ENCODE results near the gene LDLRAD3. TPM values are rescaled to one million over a fixed set of nuclear protein-coding genes. Genes with fewer than 3 reads are reported as not detected.

The LDLRAD3 gene
- total RNA-seq, 1 experiment from 2014 or later = 12.1 TPM

DNA sequence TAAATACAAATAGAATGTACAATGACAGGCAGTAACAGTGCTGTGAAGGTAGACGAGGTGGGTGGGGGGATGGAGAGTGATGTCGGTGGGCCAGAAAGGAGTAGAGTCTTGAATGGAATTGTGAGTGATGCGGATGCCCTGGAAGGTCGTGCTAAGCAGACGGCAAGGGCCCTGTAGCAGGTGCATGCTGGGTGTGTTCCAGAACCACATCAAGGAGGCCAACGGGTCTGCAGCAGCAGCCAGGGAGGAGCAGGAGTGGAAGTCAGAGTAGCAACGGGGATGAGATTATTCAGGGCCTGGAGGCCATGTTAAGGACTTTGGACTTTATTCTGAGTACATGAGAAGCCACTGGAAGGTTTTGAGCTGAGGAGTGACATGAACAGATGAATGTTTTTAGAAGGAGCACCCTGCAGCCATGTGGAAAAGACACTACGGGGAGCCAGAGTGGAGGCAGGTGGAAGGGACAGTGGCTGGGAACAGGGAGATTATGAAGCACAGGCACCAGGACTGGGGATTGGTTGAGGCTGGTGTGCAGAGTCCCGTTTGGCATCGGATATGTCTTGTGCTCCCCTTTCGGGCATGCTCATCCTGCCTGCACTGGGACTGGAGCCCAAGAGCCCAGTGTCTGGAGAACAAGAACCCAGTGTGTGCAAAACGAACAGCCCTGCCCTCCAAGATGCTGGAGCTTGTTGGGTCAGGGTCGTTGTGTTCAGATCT, 271.3 kb downstream of the LDLRAD3 start:
- WGBS (ENCODE audit: extremely low coverage, insufficient read length, low lambda C conversion rate) = no CpG with 5 or more reads among the region's 13 CpGs
- H3K36me3 Mint-ChIP-seq (ENCODE audit: insufficient read depth in 1 of 3, low read depth in 3 of 3) = peaks cover 0 to 4% (median 3%) of the 10 kb centered on the region in 3 experiments; a peak in 4 of 7 replicates
- Histone ChIP-seq H2BK15ac (ENCODE audit: low read depth, low read length) (no peak overlapping the region), H3K4me2 (ENCODE audit: insufficient read depth, insufficient read length, low read length) (no peak overlapping the region), H3K9me3 (ENCODE audit: control insufficient read depth, low read depth, low read length) (no peaks in the 10 kb centered on the region), H3K4me1 (ENCODE audit: insufficient read depth, low read length) (no peaks in the 10 kb centered on the region), H3K4ac (ENCODE audit: low read depth, low read length) (no peak overlapping the region), H3K79me1 (ENCODE audit: insufficient read depth, low read depth, low read length, poor library complexity, severe bottlenecking) (no peaks in the 10 kb centered on the region), H3T11ph (ENCODE audit: low read length) (no peak overlapping the region), H2BK20ac (ENCODE audit: low read depth, low read length, poor library complexity, severe bottlenecking) (no peak overlapping the region), H4K5ac (ENCODE audit: insufficient read length, low read depth, low read length) (no peak overlapping the region), H3K18ac (ENCODE audit: insufficient read length, low read depth, low read length) (no peak overlapping the region), H3K14ac (ENCODE audit: insufficient read depth, low read length) (peak overlapping the region; percentile 16; the same call in 1 of the 2 replicates), H3K79me2 (ENCODE audit: insufficient read depth, low read length) (no peaks in the 10 kb centered on the region), H2BK12ac (ENCODE audit: insufficient read length, low read depth, low read length) (no peak overlapping the region), H3K23me2 (ENCODE audit: insufficient read length, low read depth, low read length, poor library complexity, severe bottlenecking) (no peaks in the 10 kb centered on the region), H3K56ac (ENCODE audit: insufficient read length, low read depth, low read length) (no peak overlapping the region), H3K27me3 (ENCODE audit: insufficient read depth, low read length) (no peaks in the 10 kb centered on the region), H4K91ac (ENCODE audit: insufficient read length, low read depth, low read length) (no peak overlapping the region), H3K27ac (ENCODE audit: insufficient read length, low read depth, low read length) (no peak overlapping the region), H4K8ac (replicated peaks; ENCODE audit: insufficient read length, low read depth, low read length) (no peak overlapping the region), H2BK120ac (ENCODE audit: low read depth, low read length, poor library complexity, severe bottlenecking) (no peak overlapping the region), H4K20me1 (ENCODE audit: control insufficient read depth, insufficient read depth, insufficient read length) (no peaks in the 10 kb centered on the region), H3K9ac (ENCODE audit: extremely low read depth, insufficient read length, low read length) (no peak overlapping the region), H2AK5ac (ENCODE audit: insufficient read length, low read length) (no peak overlapping the region), H2BK5ac (ENCODE audit: insufficient read length, low read length) (no peak overlapping the region), H2AFZ (ENCODE audit: low read length) (no peak overlapping the region), H3K23ac (ENCODE audit: insufficient read length, low read depth, low read length) (no peak overlapping the region)
- H3K4me1 Mint-ChIP-seq = peaks cover 13 to 24% of the 10 kb centered on the region in 2 experiments
- H3K27me3 Mint-ChIP-seq (ENCODE audit: low read depth) = peaks cover 1% of the 10 kb centered on the region; the same call in 1 of the 2 replicates
- TF ChIP-seq, protein P1, sequence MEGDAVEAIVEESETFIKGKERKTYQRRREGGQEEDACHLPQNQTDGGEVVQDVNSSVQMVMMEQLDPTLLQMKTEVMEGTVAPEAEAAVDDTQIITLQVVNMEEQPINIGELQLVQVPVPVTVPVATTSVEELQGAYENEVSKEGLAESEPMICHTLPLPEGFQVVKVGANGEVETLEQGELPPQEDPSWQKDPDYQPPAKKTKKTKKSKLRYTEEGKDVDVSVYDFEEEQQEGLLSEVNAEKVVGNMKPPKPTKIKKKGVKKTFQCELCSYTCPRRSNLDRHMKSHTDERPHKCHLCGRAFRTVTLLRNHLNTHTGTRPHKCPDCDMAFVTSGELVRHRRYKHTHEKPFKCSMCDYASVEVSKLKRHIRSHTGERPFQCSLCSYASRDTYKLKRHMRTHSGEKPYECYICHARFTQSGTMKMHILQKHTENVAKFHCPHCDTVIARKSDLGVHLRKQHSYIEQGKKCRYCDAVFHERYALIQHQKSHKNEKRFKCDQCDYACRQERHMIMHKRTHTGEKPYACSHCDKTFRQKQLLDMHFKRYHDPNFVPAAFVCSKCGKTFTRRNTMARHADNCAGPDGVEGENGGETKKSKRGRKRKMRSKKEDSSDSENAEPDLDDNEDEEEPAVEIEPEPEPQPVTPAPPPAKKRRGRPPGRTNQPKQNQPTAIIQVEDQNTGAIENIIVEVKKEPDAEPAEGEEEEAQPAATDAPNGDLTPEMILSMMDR (conservative IDR thresholded peaks at IDR 0.05) = no peak
- peak overlapping the region in 1 of 3 experiments; percentile 22; a peak in 2 of 7 replicates for H3K27ac Mint-ChIP-seq
- no peak for DNase-seq
- H3K9me3 Mint-ChIP-seq = peaks cover 6 to 8% of the 10 kb centered on the region in 2 experiments; a peak in 4 of 5 replicates
- no peak overlapping the region for H3K4me3 Mint-ChIP-seq
